Sigmoid colon (tissue), 7 donors: ENCODE data around the gene COL4A2. TPM values are rescaled to one million over a fixed set of nuclear protein-coding genes. Genes with fewer than 3 reads are reported as not detected.

ENCODE experiments used
- DNase-seq: peaks from one replicate; pipeline ENCODE4 v3.0.0-alpha.2; 2019
- H3K27ac ChIP-seq, 4 donors: fragments of 200-600 bp; sonication (generic); one replicate each; pipeline ENCODE4 v1.5.1; 2016 to 2019; ENCODE audit warnings: mild to moderate bottlenecking in 1 of 4
- H3K27me3 ChIP-seq, 3 donors: fragments of 200-600 bp; sonication (generic); one replicate each; pipeline ENCODE4 v1.5.1; 2019; ENCODE audit warnings: mild to moderate bottlenecking in 1 of 3
- H3K36me3 ChIP-seq, 4 donors: fragments of 200-600 bp; sonication (generic); one replicate each; pipeline ENCODE4 v1.5.1; 2016 to 2019
- H3K4me1 ChIP-seq, 4 donors: fragments of 200-600 bp; sonication (generic); one replicate each; pipeline ENCODE4 v1.5.1; 2017 to 2019
- H3K4me3 ChIP-seq, 4 donors: fragments of 200-600 bp; sonication (generic); one replicate each; pipeline ENCODE4 v1.5.1; 2017 to 2019; ENCODE audit warnings: mild to moderate bottlenecking in 2 of 4, moderate library complexity in 1 of 4
- H3K9me3 ChIP-seq, 4 donors: fragments of 200-600 bp in 3 of 4; sonication (generic) in 3 of 4; one replicate each; pipeline versions ENCODE4 v1.5.1 to v1.6.1; 2013 to 2019
- EP300 ChIP-seq, 4 donors: sonication (generic); formaldehyde crosslinking; IDR thresholded peaks; one replicate each; pipeline ENCODE4 v1.6.1; 2017; ENCODE audit warnings: antibody characterized with exemption in 4 of 4
- POLR2A ChIP-seq, 2 donors: fragments of 450-650 bp; IDR thresholded peaks; one replicate each; pipeline ENCODE4 v1.6.1; 2016; ENCODE audit warnings: antibody characterized with exemption in 2 of 2, mild to moderate bottlenecking in 2 of 2, moderate library complexity in 2 of 2
- POLR2AphosphoS5 ChIP-seq, 4 donors: sonication (generic); formaldehyde crosslinking; IDR thresholded peaks; one replicate each; pipeline ENCODE4 v1.6.1; 2017; ENCODE audit warnings: antibody characterized with exemption in 4 of 4
- WGBS, 2 donors: extraction: QIAGEN DNeasy Blood & Tissue Kit; methylation state at CpG; one replicate each; pipeline ENCODE4 v1.1.7; 2013; 5-methylcytosine and 5-hydroxymethylcytosine counted together
- intact Hi-C: fragments of 100-400 bp; cut with DNase I; formaldehyde crosslinking; loops from one replicate; pipeline ENCODE4 v1.15.1; 2023
- polyA plus RNA-seq, 3 donors: library from polyadenylated mRNA; stranded (reverse); fragments of 200-250 nt; gene quantifications; one replicate each; pipeline ENCODE4 v1.2.3, GENCODE V29; 2013
- total RNA-seq, 4 donors: library from RNA; depleted of rRNA; stranded (reverse); fragments of >200 nt; gene quantifications; one replicate each; pipeline ENCODE4 v1.1.0, GENCODE V29; 2016
- TF ChIP-seq, protein P1 (sequence below), 4 experiments: fragments of 450-650 bp in 3 of 4; fragments of 200-600 bp in 1 of 4; IDR thresholded peaks; one replicate each; pipeline ENCODE4 v1.5.1; 2016 to 2019; ENCODE audit warnings: antibody characterized with exemption in 4 of 4, mild to moderate bottlenecking in 3 of 4, moderate library complexity in 2 of 4
- donor health status: healthy with polysubstance abuse.
- donor health status: Bipolar disorder and iron deficiency.
- donor health status: healthy.

The COL4A2 gene
- total and polyA plus RNA-seq, 7 donors = 24.0 to 1,039 (median 306) TPM

DNA sequence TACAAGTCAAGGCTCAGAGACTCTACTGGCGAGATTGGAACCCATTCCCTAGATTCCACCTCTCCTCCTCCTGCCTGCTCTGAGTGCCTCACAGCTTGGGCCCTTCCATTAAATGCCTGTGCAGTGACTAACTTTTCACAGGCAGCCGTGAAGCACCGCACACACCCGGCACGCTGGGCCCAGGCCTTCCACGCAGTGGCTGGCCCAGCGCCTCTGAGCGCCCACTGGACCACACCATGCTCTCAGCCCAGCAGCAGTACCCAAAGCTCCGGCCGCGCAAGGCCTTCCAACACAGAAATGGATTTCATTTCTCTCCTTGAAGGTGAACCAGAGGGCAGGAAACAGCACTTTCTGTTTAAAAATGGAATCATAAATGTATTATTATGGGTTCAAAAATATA lies 228.4 kb downstream of the COL4A2 start:
- peaks cover 0 to 17% (median 8%) of the 10 kb centered on the region in 4 donors for H3K4me1 ChIP-seq
- WGBS, 2 donors = 96 to 97% methylated on average over 11 of the region's 11 CpGs
- peak overlapping the region in 3 of 4 donors; percentile 26 to 50 (median 42) for H3K27ac ChIP-seq

DNA sequence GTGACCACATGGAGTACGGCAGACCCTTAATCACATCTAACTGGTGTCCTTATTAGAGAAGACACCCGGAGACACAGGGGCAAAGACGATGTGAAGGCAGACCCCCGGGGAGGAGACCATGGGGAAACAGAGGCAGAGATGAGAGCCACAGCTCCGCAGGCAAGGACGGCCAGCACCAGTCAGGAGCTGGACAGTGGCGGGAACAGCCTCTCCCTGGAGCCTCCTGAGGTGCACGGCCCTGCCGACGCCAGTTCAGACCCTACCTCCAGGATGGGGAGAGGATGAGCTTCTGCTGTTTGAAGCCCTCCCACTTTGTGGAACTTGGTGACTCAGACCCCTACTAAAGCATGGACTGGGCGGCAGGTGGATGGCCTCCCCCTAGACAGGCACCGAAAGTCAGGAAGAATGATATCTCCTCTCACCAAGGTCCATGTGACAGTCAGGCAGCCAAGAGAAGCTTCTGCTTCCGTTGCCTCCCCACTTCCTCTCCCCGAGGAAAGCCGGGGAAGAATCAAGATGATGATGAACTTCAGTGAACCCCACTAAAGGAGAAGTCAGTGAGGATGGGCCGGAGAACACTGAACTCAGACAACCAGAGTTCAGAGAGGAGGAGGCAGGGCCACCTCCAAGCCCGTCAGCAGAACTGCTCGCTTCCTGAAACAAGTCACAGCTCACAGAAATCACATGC lies 229.1 kb downstream of the COL4A2 start:
- peak; percentile 83 for DNase-seq
- 70 to 89% methylated on average over 18 of the region's 18 CpGs for WGBS, 2 donors
- H3K4me3 ChIP-seq = no peak overlapping the region

More for the DNA sequence above, 228.4 kb downstream of the COL4A2 start:
- H3K4me3 ChIP-seq = no peak overlapping the region
- no peak for TF ChIP-seq POLR2A (IDR thresholded peaks at IDR 0.05)
- no peak for TF ChIP-seq EP300 (IDR thresholded peaks at IDR 0.05)
- TF ChIP-seq POLR2AphosphoS5 (IDR thresholded peaks at IDR 0.05) = no peak
- TF ChIP-seq, protein P1, sequence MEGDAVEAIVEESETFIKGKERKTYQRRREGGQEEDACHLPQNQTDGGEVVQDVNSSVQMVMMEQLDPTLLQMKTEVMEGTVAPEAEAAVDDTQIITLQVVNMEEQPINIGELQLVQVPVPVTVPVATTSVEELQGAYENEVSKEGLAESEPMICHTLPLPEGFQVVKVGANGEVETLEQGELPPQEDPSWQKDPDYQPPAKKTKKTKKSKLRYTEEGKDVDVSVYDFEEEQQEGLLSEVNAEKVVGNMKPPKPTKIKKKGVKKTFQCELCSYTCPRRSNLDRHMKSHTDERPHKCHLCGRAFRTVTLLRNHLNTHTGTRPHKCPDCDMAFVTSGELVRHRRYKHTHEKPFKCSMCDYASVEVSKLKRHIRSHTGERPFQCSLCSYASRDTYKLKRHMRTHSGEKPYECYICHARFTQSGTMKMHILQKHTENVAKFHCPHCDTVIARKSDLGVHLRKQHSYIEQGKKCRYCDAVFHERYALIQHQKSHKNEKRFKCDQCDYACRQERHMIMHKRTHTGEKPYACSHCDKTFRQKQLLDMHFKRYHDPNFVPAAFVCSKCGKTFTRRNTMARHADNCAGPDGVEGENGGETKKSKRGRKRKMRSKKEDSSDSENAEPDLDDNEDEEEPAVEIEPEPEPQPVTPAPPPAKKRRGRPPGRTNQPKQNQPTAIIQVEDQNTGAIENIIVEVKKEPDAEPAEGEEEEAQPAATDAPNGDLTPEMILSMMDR (IDR thresholded peaks at IDR 0.05) = no peak
- no peak for DNase-seq
- H3K9me3 ChIP-seq = no peaks in the 10 kb centered on the region
- no peaks in the 10 kb centered on the region for H3K27me3 ChIP-seq
- H3K36me3 ChIP-seq = no peaks in the 10 kb centered on the region
- intact Hi-C loops = no loop called here

DNA sequence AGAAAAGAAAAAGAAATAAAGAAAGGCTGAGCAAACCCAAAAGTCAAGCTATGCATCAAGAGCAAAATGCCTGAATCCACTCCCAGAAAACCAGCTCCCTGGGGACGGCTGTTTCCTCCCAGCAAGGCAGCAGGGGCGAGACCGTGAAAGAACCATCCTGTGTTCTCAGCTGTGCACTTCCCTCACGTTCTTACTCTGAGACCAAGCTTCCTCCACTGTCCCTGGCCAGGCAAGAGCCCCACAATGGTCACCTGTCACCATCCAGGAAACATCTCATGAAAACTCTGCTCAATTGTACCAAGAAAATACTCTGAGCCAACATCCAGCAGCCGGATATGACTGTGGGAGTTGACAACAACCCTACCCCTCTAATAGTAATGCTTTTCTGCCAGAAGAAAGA lies 231.5 kb downstream of the COL4A2 start:
- peaks cover 0 to 38% (median 29%) of the 10 kb centered on the region in 4 donors for H3K4me1 ChIP-seq
- no peak overlapping the region for H3K4me3 ChIP-seq
- DNase-seq = no peak

More for the DNA sequence above, 229.1 kb downstream of the COL4A2 start:
- Histone ChIP-seq H3K4me1 (peaks cover 0 to 17% (median 9%) of the 10 kb centered on the region in 4 donors), H3K36me3 (no peaks in the 10 kb centered on the region), H3K9me3 (no peaks in the 10 kb centered on the region), H3K27me3 (no peaks in the 10 kb centered on the region), H3K27ac (peak overlapping the region in 3 of 4 donors; percentile 26 to 50 (median 42))
- intact Hi-C loops = no loop called here
- TF ChIP-seq EP300 (IDR thresholded peaks at IDR 0.05) = peak in 1 of 4 donors; percentile 58
- peak in 1 of 4 donors; percentile 48 for TF ChIP-seq POLR2AphosphoS5 (IDR thresholded peaks at IDR 0.05)
- TF ChIP-seq POLR2A (IDR thresholded peaks at IDR 0.05) = no peak
- TF ChIP-seq, protein P1 (IDR thresholded peaks at IDR 0.05) = no peak

GRCh38 chr13:110539894-110540293 lies 232.8 kb downstream of the COL4A2 start:
- TF ChIP-seq POLR2AphosphoS5 (IDR thresholded peaks at IDR 0.05) (no peak), EP300 (IDR thresholded peaks at IDR 0.05) (no peak), POLR2A (IDR thresholded peaks at IDR 0.05) (no peak)
- TF ChIP-seq, protein P1 (IDR thresholded peaks at IDR 0.05) = no peak
- DNase-seq = no peak
- Histone ChIP-seq H3K4me1 (peaks cover 0 to 40% (median 29%) of the 10 kb centered on the region in 4 donors), H3K4me3 (no peak overlapping the region), H3K27ac (no peak overlapping the region), H3K36me3 (no peaks in the 10 kb centered on the region), H3K9me3 (no peaks in the 10 kb centered on the region), H3K27me3 (no peaks in the 10 kb centered on the region)
- intact Hi-C loops = no loop called here
- WGBS, 2 donors = 85 to 87% methylated on average over 5 of the region's 5 CpGs

More for the DNA sequence above, 231.5 kb downstream of the COL4A2 start:
- 15 to 35% methylated on average over 5 of the region's 5 CpGs for WGBS, 2 donors
- Histone ChIP-seq H3K36me3 (no peaks in the 10 kb centered on the region), H3K27me3 (no peaks in the 10 kb centered on the region), H3K9me3 (no peaks in the 10 kb centered on the region), H3K27ac (peak overlapping the region in 3 of 4 donors; percentile 17 to 42 (median 20))
- intact Hi-C loops = no loop called here
- no peak for TF ChIP-seq POLR2A (IDR thresholded peaks at IDR 0.05)
- peak in 2 of 4 donors; percentile 7 to 33 for TF ChIP-seq POLR2AphosphoS5 (IDR thresholded peaks at IDR 0.05)

DNA sequence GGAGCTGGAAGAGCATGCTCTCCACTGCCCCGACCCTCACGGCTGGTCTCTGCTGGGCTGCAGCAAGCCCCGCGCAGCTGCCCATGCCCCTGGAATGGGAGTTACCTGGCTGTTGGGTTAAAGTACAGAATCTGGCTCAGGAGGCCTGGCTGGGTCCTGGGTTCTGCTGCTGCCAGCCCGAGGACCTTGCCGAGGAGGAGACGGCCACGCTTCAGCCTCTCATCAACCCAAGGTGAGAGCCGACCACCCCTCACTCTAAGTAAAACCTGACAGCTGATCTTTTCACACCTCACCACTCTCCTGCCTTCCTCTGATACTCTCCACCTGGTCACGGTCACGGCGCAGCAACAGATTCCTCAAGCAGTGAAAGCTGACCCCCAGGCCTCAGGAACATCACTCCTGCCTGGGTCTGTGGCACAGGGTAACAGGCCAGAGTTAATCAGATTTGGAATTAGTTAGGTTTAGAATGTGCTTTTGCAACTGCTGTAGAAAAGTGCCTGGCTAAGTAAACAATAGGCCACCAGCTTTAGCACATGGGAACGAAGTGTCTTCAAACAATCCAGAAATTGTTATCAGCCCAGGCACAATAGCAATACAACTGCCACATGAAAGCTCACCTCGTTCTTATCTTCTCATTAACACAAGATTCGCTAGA lies 233.9 kb downstream of the COL4A2 start:
- Histone ChIP-seq H3K4me1 (peaks cover 0 to 50% (median 30%) of the 10 kb centered on the region in 4 donors), H3K27me3 (no peaks in the 10 kb centered on the region), H3K27ac (peak overlapping the region; percentile 61 to 85 (median 72)), H3K36me3 (no peaks in the 10 kb centered on the region), H3K4me3 (no peak overlapping the region), H3K9me3 (no peaks in the 10 kb centered on the region)
- peak; percentile 55 for DNase-seq
- 39 to 78% methylated on average over 15 of the region's 15 CpGs for WGBS, 2 donors
- TF ChIP-seq POLR2A (IDR thresholded peaks at IDR 0.05) = no peak
- TF ChIP-seq EP300 (IDR thresholded peaks at IDR 0.05) = no peak
- no peak for TF ChIP-seq POLR2AphosphoS5 (IDR thresholded peaks at IDR 0.05)
- TF ChIP-seq, protein P1 (IDR thresholded peaks at IDR 0.05) = no peak
- intact Hi-C loops = no loop called here
